A549 (cell line): ENCODE measurements around the gene GNA12. TPM values are rescaled to one million over a fixed set of nuclear protein-coding genes. Genes with fewer than 3 reads are reported as not detected.

ENCODE experiments used
- ATAC-seq, 2 experiments: fragments of 200-7000 bp in 1 of 2; fragments of >200 bp in 1 of 2; cut with Nextera tagmentation in 1 of 2; cut with Tn5 transposase in 1 of 2; 3 replicates each; pipeline versions ENCODE4 v1.8.0 to v1.9.1; 2018 to 2020; ENCODE audit warnings: mild to moderate bottlenecking in 1 of 2, moderate library complexity in 1 of 2
- CTCF ChIA-PET: fragments of 300-600 bp; sonication (Branson Sonifier 250); formaldehyde crosslinking; extraction: SDS; loops from one replicate; lab custom pipeline; 2021; ENCODE audit warnings: antibody characterized with exemption, inconsistent platforms; lab: Yijun Ruan, JAX
- POLR2A ChIA-PET: fragments of 350-600 bp; formaldehyde crosslinking; extraction: SDS; loops from one replicate; lab custom pipeline; 2021; ENCODE audit warnings: antibody characterized with exemption, inconsistent platforms; lab: Yijun Ruan, JAX
- DNase-seq, 2 experiments: peaks; one replicate each; pipeline versions ENCODE4 v3.0.0 to v3.0.0-alpha.2; 2011 to 2016; ENCODE audit warnings: low read depth in 1 of 2, low spot score in 1 of 2
- FAIRE-seq: peaks from 2 replicates; lab custom pipeline; 2011; peaks lifted over from hg19 to GRCh38; lab: Jason Lieb, UNC
- H3K27ac ChIP-seq, 2 experiments: fragments of >200 bp; sonication (Bioruptor Twin); formaldehyde crosslinking; 3 replicates each; pipeline ENCODE4 v1.5.1; 2016 to 2017
- H3K4me1 ChIP-seq: fragments of >200 bp; sonication (Bioruptor Twin); formaldehyde crosslinking; 3 replicates; pipeline ENCODE4 v1.6.1; 2016
- H3K4me2 ChIP-seq: fragments of >200 bp; sonication (Bioruptor Twin); formaldehyde crosslinking; 3 replicates; pipeline ENCODE4 v1.6.1; 2016
- H3K4me3 ChIP-seq: fragments of >200 bp; sonication (Bioruptor Twin); formaldehyde crosslinking; 3 replicates; pipeline ENCODE4 v1.5.1; 2016
- H3K9me3 ChIP-seq: fragments of >200 bp; sonication (Bioruptor Twin); formaldehyde crosslinking; 3 replicates; pipeline ENCODE4 v1.6.1; 2016
- ATOH8 ChIP-seq: fragments of 250-450 bp; sonication (Bioruptor Pico); IDR thresholded peaks from 2 replicates; pipeline ENCODE4 v1.5.0; 2020; ENCODE audit warnings: low read depth, mild to moderate bottlenecking, moderate library complexity
- BCL3 ChIP-seq: fragments of >200 bp; sonication (Bioruptor Twin); formaldehyde crosslinking; IDR thresholded peaks from 3 replicates; pipeline ENCODE4 v1.6.1; 2016
- BHLHE40 ChIP-seq: IDR thresholded peaks from 2 replicates; pipeline ENCODE4 v1.6.1; 2012; ENCODE audit warnings: low read depth, low read length, inconsistent platforms
- CEBPB ChIP-seq, 2 experiments: fragments of >200 bp in 1 of 2; sonication (Bioruptor Twin) in 1 of 2; formaldehyde crosslinking in 1 of 2; IDR thresholded peaks; 2 replicates each; pipeline ENCODE4 v1.6.1; 2012 to 2016
- CHD4 ChIP-seq: fragments of 200-600 bp; sonication (generic); IDR thresholded peaks from 2 replicates; pipeline ENCODE4 v1.6.1; 2016; ENCODE audit warnings: antibody characterized with exemption, mild to moderate bottlenecking, borderline replicate concordance
- CTCF ChIP-seq: fragments of >200 bp; sonication (Bioruptor Twin); formaldehyde crosslinking; IDR thresholded peaks from 3 replicates; pipeline ENCODE4 v1.5.1; 2016
- EP300 ChIP-seq, 2 experiments: fragments of >200 bp; sonication (Bioruptor Twin); formaldehyde crosslinking; IDR thresholded peaks; 2 replicates in 1 of 2; 3 replicates in 1 of 2; pipeline ENCODE4 v1.6.1; 2016 to 2017
- ESRRA ChIP-seq: fragments of 150-350 bp; IDR thresholded peaks from 2 replicates; pipeline ENCODE4 v1.6.1; 2014; ENCODE audit warnings: mild to moderate bottlenecking, low read length, borderline replicate concordance
- FOSL2 ChIP-seq, 2 experiments: fragments of 450-650 bp in 1 of 2; fragments of >200 bp in 1 of 2; sonication (Bioruptor Twin) in 1 of 2; formaldehyde crosslinking; IDR thresholded peaks; 2 replicates each; pipeline versions ENCODE4 v1.5.0 to v1.6.1; 2016 to 2020; ENCODE audit warnings: mild to moderate bottlenecking in 1 of 2, moderate library complexity in 1 of 2
- FOXS1 ChIP-seq: fragments of 250-450 bp; sonication (Bioruptor Pico); IDR thresholded peaks from 2 replicates; pipeline ENCODE4 v1.5.0; 2020; ENCODE audit warnings: mild to moderate bottlenecking, moderate library complexity
- HMGXB4 ChIP-seq: fragments of 250-450 bp; sonication (Bioruptor Pico); IDR thresholded peaks from 2 replicates; pipeline ENCODE4 v1.5.0; 2021; ENCODE audit warnings: mild to moderate bottlenecking, moderate library complexity, borderline replicate concordance
- JUN ChIP-seq, 2 experiments: fragments of >200 bp; sonication (Bioruptor Twin); formaldehyde crosslinking; IDR thresholded peaks; 2 replicates in 1 of 2; 3 replicates in 1 of 2; pipeline ENCODE4 v1.6.1; 2016 to 2017
- MAZ ChIP-seq: fragments of 150-350 bp; IDR thresholded peaks from 2 replicates; pipeline ENCODE4 v1.6.1; 2014; ENCODE audit warnings: antibody characterized with exemption, low read depth, low read length, borderline replicate concordance
- MYC ChIP-seq: IDR thresholded peaks from 2 replicates; pipeline ENCODE4 v1.6.1; 2012; ENCODE audit warnings: mild to moderate bottlenecking, inconsistent platforms, low read length, improper control_type of control experiment, borderline replicate concordance
- NR3C1 ChIP-seq: fragments of >200 bp; sonication (Bioruptor Twin); formaldehyde crosslinking; IDR thresholded peaks from 3 replicates; pipeline ENCODE4 v1.6.1; 2017
- PHF8 ChIP-seq: fragments of 200-600 bp; sonication (generic); IDR thresholded peaks from 2 replicates; pipeline ENCODE4 v1.6.1; 2016; ENCODE audit warnings: low read depth, mild to moderate bottlenecking, antibody characterized with exemption, moderate library complexity, borderline replicate concordance
- POLR2A ChIP-seq: IDR thresholded peaks from 2 replicates; pipeline ENCODE4 v1.6.1; 2012; ENCODE audit warnings: mild to moderate bottlenecking, low read length
- POLR2AphosphoS2 ChIP-seq: conservative IDR thresholded peaks from 2 replicates; pipeline ENCODE4 v1.6.1; 2012; ENCODE audit warnings: low read length, improper control_type of control experiment, inconsistent platforms
- SMC3 ChIP-seq: fragments of >200 bp; sonication (Bioruptor Twin); formaldehyde crosslinking; IDR thresholded peaks from 3 replicates; pipeline ENCODE4 v1.6.1; 2018; ENCODE audit warnings: inconsistent platforms
- SREBF2 ChIP-seq: fragments of 450-650 bp; IDR thresholded peaks from 2 replicates; pipeline ENCODE4 v1.6.1; 2014; ENCODE audit warnings: mild to moderate bottlenecking, moderate library complexity
- TP53 ChIP-seq: fragments of 250-450 bp; sonication (Bioruptor Pico); IDR thresholded peaks from 2 replicates; pipeline ENCODE4 v1.5.0; 2021; ENCODE audit warnings: mild to moderate bottlenecking, moderate library complexity
- ZSCAN20 ChIP-seq: fragments of 250-450 bp; sonication (Bioruptor Pico); IDR thresholded peaks from 2 replicates; pipeline ENCODE4 v1.8.0; 2022; ENCODE audit warnings: mild to moderate bottlenecking, moderate library complexity
- WGBS: methylation state at CpG from one replicate; pipeline ENCODE4 v1.1.6; 2017; ENCODE audit errors: missing lambda C conversion rate; 5-methylcytosine and 5-hydroxymethylcytosine counted together
- polyA plus RNA-seq, 4 experiments: library from polyadenylated mRNA; depleted of rRNA in 3 of 4; stranded (reverse); fragments of >200 nt; fragmentation: RNase III in 1 of 4; extraction: RNeasy Plus Mini Kit Qiagen cat#74134 plus additional on column Dnase treatment in 1 of 4; gene quantifications; 2 replicates in 3 of 4; 3 replicates in 1 of 4; pipeline ENCODE4 v1.2.3, GENCODE V29; 2011 to 2017
- TF ChIP-seq, protein P1 (sequence below): IDR thresholded peaks from 2 replicates; pipeline ENCODE4 v1.6.1; 2012; ENCODE audit warnings: low read depth, borderline replicate concordance
- TF ChIP-seq, protein P2 (sequence below): IDR thresholded peaks from 2 replicates; pipeline ENCODE4 v1.6.1; 2012

GNA12 gene
- polyA plus RNA-seq, 2 of the 4 experiments (the other 2 are of a cell fraction) = 33.0 to 43.7 TPM

GRCh38 chr7:2833083-2833910 is 10.8 kb downstream of the GNA12 start (continued):
- no peak for TF ChIP-seq FOXS1 (CRISPR knock-in tag)
- no peak for TF ChIP-seq ESRRA

GRCh38 chr7:2832461-2832860 is 11.6 kb downstream of the GNA12 start:
- Histone ChIP-seq H3K4me1 (no peaks in the 10 kb centered on the region), H3K4me2 (no peak overlapping the region), H3K4me3 (no peak overlapping the region), H3K9me3 (no peaks in the 10 kb centered on the region), H3K27ac (no peak overlapping the region)
- FAIRE-seq (no peak), DNase-seq (no peak), ATAC-seq (no peak)
- ChIA-PET CTCF (interaction anchor here (0.8 to 2.2 kb wide), 4 partner anchors 17 to 122 kb away, joined by 3 to 11 read pairs (median 4); no protein-coding TSS in a partner anchor), POLR2A (no interaction called here)
- no peak for TF ChIP-seq CEBPB (IDR thresholded peaks at IDR 0.05)
- no peak for TF ChIP-seq BCL3
- TF ChIP-seq CHD4 = no peak
- no peak for TF ChIP-seq FOSL2 (IDR thresholded peaks at IDR 0.05)
- TF ChIP-seq FOSL2 (CRISPR knock-in tag; IDR thresholded peaks at IDR 0.05) = no peak
- no peak for TF ChIP-seq SREBF2
- no peak for TF ChIP-seq MYC
- no peak for TF ChIP-seq TP53 (CRISPR knock-in tag)
- TF ChIP-seq, protein P1, sequence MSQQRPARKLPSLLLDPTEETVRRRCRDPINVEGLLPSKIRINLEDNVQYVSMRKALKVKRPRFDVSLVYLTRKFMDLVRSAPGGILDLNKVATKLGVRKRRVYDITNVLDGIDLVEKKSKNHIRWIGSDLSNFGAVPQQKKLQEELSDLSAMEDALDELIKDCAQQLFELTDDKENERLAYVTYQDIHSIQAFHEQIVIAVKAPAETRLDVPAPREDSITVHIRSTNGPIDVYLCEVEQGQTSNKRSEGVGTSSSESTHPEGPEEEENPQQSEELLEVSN = no peak
- TF ChIP-seq EP300 (IDR thresholded peaks at IDR 0.05) = no peak
- no peak for TF ChIP-seq POLR2A
- TF ChIP-seq PHF8 = no peak
- WGBS = 94% methylated on average over 12 of the region's 12 CpGs

DNA sequence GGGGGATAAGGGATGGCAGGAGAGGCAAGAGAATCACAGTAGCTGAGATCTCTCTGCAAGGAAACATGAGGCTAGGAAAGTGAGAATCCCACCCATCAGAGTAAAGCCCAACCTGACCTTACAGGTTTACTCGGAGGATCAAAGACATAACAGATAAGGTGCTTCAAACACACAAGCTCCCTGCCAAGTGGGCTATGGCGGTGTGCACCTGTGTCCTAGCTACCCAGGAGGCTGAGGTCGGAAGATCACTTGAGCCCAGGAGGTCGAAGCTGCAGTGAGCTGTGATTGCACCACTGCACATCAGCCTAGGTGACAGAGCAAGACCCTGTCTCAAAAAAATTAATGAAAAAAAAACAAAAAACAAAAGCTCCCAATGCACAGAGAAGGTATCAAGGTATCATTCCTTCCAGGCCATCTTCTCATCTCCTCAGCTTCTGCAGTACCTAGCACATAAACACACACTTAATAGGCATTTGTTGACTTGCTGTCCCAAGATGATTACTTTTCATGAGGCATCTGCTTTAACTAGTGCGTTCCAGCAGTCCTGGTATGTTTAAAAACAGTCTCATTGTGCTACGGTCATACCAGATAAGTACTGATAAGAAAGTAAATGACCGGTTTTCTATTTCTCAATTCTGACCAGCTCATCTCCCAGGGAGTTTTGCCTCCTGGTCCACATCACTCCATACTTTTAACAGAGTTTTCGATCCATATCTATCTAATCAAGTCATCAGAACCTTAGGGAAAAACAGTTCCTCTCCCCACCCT is 13.3 kb downstream of the GNA12 start:
- no peak overlapping the region for H3K27ac ChIP-seq
- H3K4me2 ChIP-seq = no peak overlapping the region
- no peak for ATAC-seq
- H3K9me3 ChIP-seq = no peaks in the 10 kb centered on the region
- no peak overlapping the region for H3K4me3 ChIP-seq
- TF ChIP-seq HMGXB4 (CRISPR knock-in tag) (no peak), ATOH8 (CRISPR knock-in tag) (no peak), PHF8 (no peak), CTCF (no peak), ZSCAN20 (no peak), NR3C1 (no peak), MAZ (no peak), SMC3 (no peak), POLR2A (no peak), CEBPB (IDR thresholded peaks at IDR 0.05) (no peak), POLR2AphosphoS2 (no peak), JUN (IDR thresholded peaks at IDR 0.05) (no peak), BHLHE40 (no peak)
- TF ChIP-seq, protein P1 = no peak
- TF ChIP-seq, protein P2, sequence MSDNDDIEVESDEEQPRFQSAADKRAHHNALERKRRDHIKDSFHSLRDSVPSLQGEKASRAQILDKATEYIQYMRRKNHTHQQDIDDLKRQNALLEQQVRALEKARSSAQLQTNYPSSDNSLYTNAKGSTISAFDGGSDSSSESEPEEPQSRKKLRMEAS = no peak
- CTCF ChIA-PET = interaction anchor here (0.5 to 3.4 kb wide), 4 partner anchors 14 to 1119 kb away, joined by 3 to 13 read pairs (median 7); no protein-coding TSS in a partner anchor
- no peak for FAIRE-seq
- 82% methylated on average over 8 of the region's 8 CpGs for WGBS
- POLR2A ChIA-PET = no interaction called here
- DNase-seq = no peak
- no peaks in the 10 kb centered on the region for H3K4me1 ChIP-seq
